Panc1 (cell line): Measurements from ENCODE around the gene KDM4D. TPM values are rescaled to one million over a fixed set of nuclear protein-coding genes. Genes with fewer than 3 reads are reported as not detected.

Source experiments
- ATAC-seq: fragments of 200-7000 bp; cut with Tn5 transposase; 2 replicates; pipeline ENCODE4 v1.9.1; 2020; ENCODE audit warnings: mild to moderate bottlenecking, moderate library complexity
- BruUV-seq: library from RNA; stranded (reverse); fragments of 400-500 nt; replicated peaks from 2 replicates; lab custom pipeline; 2021; lab: Mats Ljungman, UMichigan
- CTCF ChIA-PET: fragments of 300-600 bp; sonication (Branson Sonifier 250); formaldehyde crosslinking; loops from one replicate; lab custom pipeline; 2022; ENCODE audit warnings: antibody characterized with exemption; lab: Charles Lee
- POLR2A ChIA-PET: fragments of 300-600 bp; sonication (Branson Sonifier 250); formaldehyde crosslinking; loops from one replicate; lab custom pipeline; 2022; ENCODE audit warnings: antibody characterized with exemption; lab: Charles Lee
- DNase-seq: peaks from one replicate; pipeline ENCODE4 v3.0.0-alpha.2; 2010; ENCODE audit warnings: low read depth, low spot score
- H3K27ac ChIP-seq: 2 replicates; pipeline ENCODE4 v1.5.1; 2011; ENCODE audit warnings: mild to moderate bottlenecking, low read length, inconsistent platforms
- H3K27me3 ChIP-seq: fragments of 200-500 bp; sonication (Bioruptor generic); 2 replicates; pipeline ENCODE4 v1.6.0; 2014; ENCODE audit warnings: low read length, inconsistent platforms; ENCODE audit not compliant: control insufficient read depth, insufficient read depth
- H3K36me3 ChIP-seq: fragments of 200-500 bp; sonication (Bioruptor generic); 2 replicates; pipeline ENCODE4 v1.5.1; 2014; ENCODE audit warnings: inconsistent platforms, mild to moderate bottlenecking, low read length, moderate library complexity; ENCODE audit not compliant: control insufficient read depth, insufficient read depth
- H3K4me1 ChIP-seq: 2 replicates; pipeline ENCODE4 v1.5.1; 2011; ENCODE audit warnings: inconsistent platforms, mild to moderate bottlenecking, low read length, moderate library complexity; ENCODE audit not compliant: control insufficient read depth, insufficient read depth
- H3K4me3 ChIP-seq, 2 experiments: 2 replicates each; pipeline ENCODE4 v1.5.1; 2011 to 2012; ENCODE audit warnings: low read depth in 2 of 2, low read length in 2 of 2, mild to moderate bottlenecking in 2 of 2, inconsistent platforms in 1 of 2, moderate library complexity in 1 of 2
- H3K9me3 ChIP-seq: fragments of 200-500 bp; sonication (Bioruptor generic); 2 replicates; pipeline ENCODE4 v1.5.1; 2014; ENCODE audit warnings: low read depth, mild to moderate bottlenecking, inconsistent platforms, low read length, moderate library complexity; ENCODE audit not compliant: control insufficient read depth, insufficient read depth
- POLR2AphosphoS5 ChIP-seq: IDR thresholded peaks from 2 replicates; pipeline ENCODE4 v1.6.1; 2012; ENCODE audit warnings: mild to moderate bottlenecking, low read depth, low read length, moderate library complexity
- SIN3A ChIP-seq: IDR thresholded peaks from 2 replicates; pipeline ENCODE4 v1.6.1; 2012; ENCODE audit warnings: low read depth, mild to moderate bottlenecking, low read length, moderate library complexity, borderline replicate concordance; ENCODE audit not compliant: insufficient read depth
- TCF7L2 ChIP-seq: IDR thresholded peaks from 2 replicates; pipeline ENCODE4 v1.6.1; 2011; ENCODE audit warnings: mild to moderate bottlenecking, low read depth, low read length, inconsistent platforms
- in situ Hi-C: cut with HindIII; loops from 2 replicates; pipeline ENCODE4 v1.10.0; 2016; ENCODE audit warnings: low sequenced_read_pairs, low pct_unique_long_range_greater_than_20kb
- intact Hi-C: fragments of 100-400 bp; cut with micrococcal nuclease; formaldehyde crosslinking; loops from one replicate; pipeline ENCODE4 v1.10.0; 2022; ENCODE audit not compliant: unreplicated experiment
- total RNA-seq: library from RNA; stranded (reverse); gene quantifications from one replicate; pipeline ENCODE4 v1.2.1, GENCODE V29; 2021; ENCODE audit not compliant: unreplicated experiment
- TF ChIP-seq, protein P1 (sequence below): fragments of 450-650 bp; IDR thresholded peaks from 2 replicates; pipeline ENCODE4 v1.5.1; 2017; ENCODE audit warnings: mild to moderate bottlenecking
- TF ChIP-seq, protein P2 (sequence below), 2 experiments: IDR thresholded peaks; 2 replicates each; pipeline ENCODE4 v1.6.1; 2011 to 2012; ENCODE audit warnings: low read depth in 2 of 2, control low read depth in 1 of 2, low read length in 1 of 2, mild to moderate bottlenecking in 1 of 2, moderate library complexity in 1 of 2; ENCODE audit not compliant: insufficient read depth in 1 of 2

KDM4D gene
- total RNA-seq, 1 experiment from 2014 or later, result 0.87 TPM

DNA sequence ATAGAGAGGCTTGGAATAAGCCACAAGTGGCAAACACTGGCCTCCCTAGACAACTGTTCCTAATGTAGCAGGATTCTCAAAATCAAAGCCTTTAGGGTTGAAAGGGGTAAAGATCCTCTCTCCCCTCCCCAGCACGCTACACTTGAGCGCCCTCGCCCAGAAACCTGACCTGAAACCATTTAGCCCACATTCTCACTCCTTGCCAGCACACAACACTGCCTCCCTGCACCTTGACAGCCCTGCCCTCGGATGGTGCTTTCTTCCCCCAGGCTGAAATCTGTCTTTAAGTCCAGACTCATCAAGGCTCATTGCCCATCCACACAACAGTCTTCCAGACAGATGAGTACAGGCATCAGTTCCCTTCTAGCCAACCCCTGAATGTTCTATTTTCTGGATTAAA, 26.7 kb upstream of the KDM4D start:
- intact Hi-C loops (no loop called here), in situ Hi-C loops (no loop called here)
- peaks cover 12% of the 10 kb centered on the region for H3K27me3 ChIP-seq
- H3K9me3 ChIP-seq, result no peaks in the 10 kb centered on the region
- CTCF ChIA-PET, result no interaction called here
- POLR2A ChIA-PET, result no interaction called here
- no peak overlapping the region for H3K4me3 ChIP-seq
- no TSS peak for BruUV-seq
- ATAC-seq (no peak), DNase-seq (no peak)
- H3K4me1 ChIP-seq, result no peaks in the 10 kb centered on the region
- H3K36me3 ChIP-seq, result no peaks in the 10 kb centered on the region
- TF ChIP-seq, protein P1, sequence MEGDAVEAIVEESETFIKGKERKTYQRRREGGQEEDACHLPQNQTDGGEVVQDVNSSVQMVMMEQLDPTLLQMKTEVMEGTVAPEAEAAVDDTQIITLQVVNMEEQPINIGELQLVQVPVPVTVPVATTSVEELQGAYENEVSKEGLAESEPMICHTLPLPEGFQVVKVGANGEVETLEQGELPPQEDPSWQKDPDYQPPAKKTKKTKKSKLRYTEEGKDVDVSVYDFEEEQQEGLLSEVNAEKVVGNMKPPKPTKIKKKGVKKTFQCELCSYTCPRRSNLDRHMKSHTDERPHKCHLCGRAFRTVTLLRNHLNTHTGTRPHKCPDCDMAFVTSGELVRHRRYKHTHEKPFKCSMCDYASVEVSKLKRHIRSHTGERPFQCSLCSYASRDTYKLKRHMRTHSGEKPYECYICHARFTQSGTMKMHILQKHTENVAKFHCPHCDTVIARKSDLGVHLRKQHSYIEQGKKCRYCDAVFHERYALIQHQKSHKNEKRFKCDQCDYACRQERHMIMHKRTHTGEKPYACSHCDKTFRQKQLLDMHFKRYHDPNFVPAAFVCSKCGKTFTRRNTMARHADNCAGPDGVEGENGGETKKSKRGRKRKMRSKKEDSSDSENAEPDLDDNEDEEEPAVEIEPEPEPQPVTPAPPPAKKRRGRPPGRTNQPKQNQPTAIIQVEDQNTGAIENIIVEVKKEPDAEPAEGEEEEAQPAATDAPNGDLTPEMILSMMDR, result no peak
- TF ChIP-seq SIN3A (no peak), TCF7L2 (no peak), POLR2AphosphoS5 (no peak)
- TF ChIP-seq, protein P2, sequence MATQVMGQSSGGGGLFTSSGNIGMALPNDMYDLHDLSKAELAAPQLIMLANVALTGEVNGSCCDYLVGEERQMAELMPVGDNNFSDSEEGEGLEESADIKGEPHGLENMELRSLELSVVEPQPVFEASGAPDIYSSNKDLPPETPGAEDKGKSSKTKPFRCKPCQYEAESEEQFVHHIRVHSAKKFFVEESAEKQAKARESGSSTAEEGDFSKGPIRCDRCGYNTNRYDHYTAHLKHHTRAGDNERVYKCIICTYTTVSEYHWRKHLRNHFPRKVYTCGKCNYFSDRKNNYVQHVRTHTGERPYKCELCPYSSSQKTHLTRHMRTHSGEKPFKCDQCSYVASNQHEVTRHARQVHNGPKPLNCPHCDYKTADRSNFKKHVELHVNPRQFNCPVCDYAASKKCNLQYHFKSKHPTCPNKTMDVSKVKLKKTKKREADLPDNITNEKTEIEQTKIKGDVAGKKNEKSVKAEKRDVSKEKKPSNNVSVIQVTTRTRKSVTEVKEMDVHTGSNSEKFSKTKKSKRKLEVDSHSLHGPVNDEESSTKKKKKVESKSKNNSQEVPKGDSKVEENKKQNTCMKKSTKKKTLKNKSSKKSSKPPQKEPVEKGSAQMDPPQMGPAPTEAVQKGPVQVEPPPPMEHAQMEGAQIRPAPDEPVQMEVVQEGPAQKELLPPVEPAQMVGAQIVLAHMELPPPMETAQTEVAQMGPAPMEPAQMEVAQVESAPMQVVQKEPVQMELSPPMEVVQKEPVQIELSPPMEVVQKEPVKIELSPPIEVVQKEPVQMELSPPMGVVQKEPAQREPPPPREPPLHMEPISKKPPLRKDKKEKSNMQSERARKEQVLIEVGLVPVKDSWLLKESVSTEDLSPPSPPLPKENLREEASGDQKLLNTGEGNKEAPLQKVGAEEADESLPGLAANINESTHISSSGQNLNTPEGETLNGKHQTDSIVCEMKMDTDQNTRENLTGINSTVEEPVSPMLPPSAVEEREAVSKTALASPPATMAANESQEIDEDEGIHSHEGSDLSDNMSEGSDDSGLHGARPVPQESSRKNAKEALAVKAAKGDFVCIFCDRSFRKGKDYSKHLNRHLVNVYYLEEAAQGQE (IDR thresholded peaks at IDR 0.05; ENCODE audit: insufficient read depth in 1 of 2, low read depth in 2 of 2, low read length in 1 of 2), result no peak
- no peak overlapping the region for H3K27ac ChIP-seq

DNA sequence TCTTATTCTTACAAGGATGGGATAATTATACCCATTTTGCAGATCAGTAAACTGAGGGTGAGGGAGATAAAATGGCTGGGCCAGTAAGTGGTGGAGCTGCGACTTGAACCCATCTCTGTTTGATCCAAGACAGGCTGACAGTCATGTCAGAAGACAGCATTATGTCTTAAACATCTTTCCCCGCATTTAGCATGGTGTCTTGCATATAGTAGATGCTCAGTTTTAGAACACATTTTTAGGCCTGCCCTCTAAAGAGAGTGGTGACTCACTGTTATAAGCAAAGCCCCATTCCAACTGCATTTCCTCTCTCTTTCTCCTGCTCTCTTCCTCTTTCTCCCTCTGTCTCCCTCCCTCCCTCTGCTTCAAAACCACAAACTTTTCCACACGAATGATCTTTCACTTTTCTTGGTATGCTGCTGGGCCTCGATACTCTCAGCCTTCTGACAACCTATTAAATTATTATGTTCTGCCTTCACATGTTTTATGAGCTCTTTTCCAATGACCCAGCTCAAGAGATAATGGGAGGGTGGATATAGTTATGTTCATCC, 25.4 kb upstream of the KDM4D start:
- TF ChIP-seq, protein P1, result no peak
- no peak for TF ChIP-seq POLR2AphosphoS5
- TF ChIP-seq, protein P2 (IDR thresholded peaks at IDR 0.05; ENCODE audit: insufficient read depth in 1 of 2, low read depth in 2 of 2, low read length in 1 of 2), result no peak
- no peak for TF ChIP-seq SIN3A
- TF ChIP-seq TCF7L2, result no peak
- Histone ChIP-seq H3K36me3 (no peaks in the 10 kb centered on the region), H3K4me3 (no peak overlapping the region), H3K27me3 (peaks cover 14% of the 10 kb centered on the region), H3K4me1 (no peaks in the 10 kb centered on the region), H3K9me3 (no peaks in the 10 kb centered on the region), H3K27ac (no peak overlapping the region)
- BruUV-seq, result no TSS peak
- DNase-seq (no peak), ATAC-seq (no peak)
- POLR2A ChIA-PET, result no interaction called here
- CTCF ChIA-PET, result no interaction called here
- in situ Hi-C loops, result no loop called here
- intact Hi-C loops, result no loop called here
